Activated naive CD4-positive, alpha-beta T cell treated with anti-CD3 and anti-CD28 coated beads, Interleukin-2, amount 10 ng/mL, durations not matched to agents 5 hours and 36 hours (primary cell): ENCODE measurements around the gene PAPOLB. TPM values are rescaled to one million over a fixed set of nuclear protein-coding genes. Genes with fewer than 3 reads are reported as not detected.

Experiments used
- total RNA-seq, 2 experiments: library from RNA; stranded (reverse); gene quantifications; one replicate each; pipeline ENCODE4 v1.2.3, GENCODE V29; 2021

PAPOLB gene
- total RNA-seq, result not detected

DNA sequence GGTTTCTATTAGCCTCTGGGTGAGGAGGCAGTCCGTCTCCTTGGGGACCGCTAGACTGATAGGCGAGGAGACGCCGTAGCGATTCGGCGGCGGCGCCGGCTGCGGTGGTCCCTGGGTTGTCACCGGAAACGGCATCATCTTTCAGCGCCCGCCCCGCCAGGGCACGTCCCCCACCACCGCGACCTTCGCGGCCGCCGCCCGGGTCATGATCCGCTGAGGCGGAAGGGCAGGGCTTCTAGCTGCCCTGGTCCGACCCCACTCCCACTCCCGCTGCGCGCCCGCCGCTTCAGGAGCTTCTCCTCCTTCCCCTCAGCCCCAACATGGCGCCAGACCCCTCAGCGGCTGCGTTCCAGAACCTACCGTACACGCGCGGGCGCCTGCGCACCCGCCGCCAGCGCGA is at the start of gene PAPOLB:
TSS of gene PAPOLB (minus strand) at position 358 of the 400 bp plus-strand sequence. CDS start at position 138, 220 bp downstream.

DNA sequence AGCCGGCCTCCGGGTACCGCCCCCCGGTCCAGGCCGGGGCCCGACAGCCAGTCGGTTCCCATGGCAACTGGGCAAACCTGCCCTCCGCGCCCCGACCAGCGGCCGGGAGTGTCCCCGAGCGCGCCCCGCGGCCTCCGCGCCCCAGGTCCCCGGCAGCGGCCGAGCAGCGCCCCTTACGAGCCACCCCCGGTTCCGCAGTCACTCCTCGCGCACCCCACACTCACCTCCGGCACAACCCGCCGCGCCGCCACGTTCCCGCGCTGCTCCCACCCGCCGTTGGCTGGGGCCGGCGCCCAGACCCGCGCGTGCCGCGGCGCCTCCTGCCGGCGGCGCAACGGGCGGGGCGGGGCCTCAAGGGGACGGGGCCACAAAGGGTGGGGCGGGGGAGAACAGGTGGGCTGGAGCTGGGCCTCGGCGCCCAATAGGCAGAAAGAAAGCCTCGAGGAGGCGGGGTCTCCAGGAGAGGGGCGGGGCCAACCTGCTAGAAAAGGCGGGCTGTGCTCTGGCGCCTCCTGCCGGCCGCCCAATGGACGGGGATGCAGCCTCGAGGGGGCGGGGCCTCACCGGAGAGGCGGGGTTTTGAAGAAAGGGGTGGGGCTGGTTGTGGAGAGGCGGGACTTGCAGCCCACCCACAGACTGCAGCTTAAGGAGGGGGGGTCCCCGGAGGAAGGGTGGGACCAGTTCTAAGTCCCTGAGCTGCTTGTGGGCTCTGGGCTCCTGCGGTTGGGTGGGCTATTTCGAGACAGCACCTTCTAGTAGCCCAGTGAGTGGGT is 21.7 kb upstream of the PAPOLB start, which contains the start of gene RADIL:
TSS of gene RADIL (minus strand) at position 345 of the 773 bp plus-strand sequence. CDS start 5,577 bp downstream, outside the sequence.

Other genes with a start within 250 kb of the PAPOLB start
- 10 to 100 TPM; 41.9 to 46.3 TPM for gene FOXK1, start 179.7 kb downstream of the PAPOLB start, total RNA-seq
- 10 to 100 TPM; 62.2 to 64.9 TPM for gene AP5Z1, start 86.4 kb downstream of the PAPOLB start, total RNA-seq
- under 1 TPM; 0.39 to 0.53 TPM for gene RADIL, start 21.7 kb upstream of the PAPOLB start, total RNA-seq
- not detected for gene MMD2, start 97.2 kb upstream of the PAPOLB start, total RNA-seq
- gene RBAK, start 183.8 kb upstream of the PAPOLB start, total RNA-seq, result 10 to 100 TPM; 15.8 to 16.3 TPM